ENCODE measurements around the gene CATSPERZ.

- TF ChIP-seq CTCF (IDR thresholded peaks at IDR 0.05): no peak
- no peak for TF ChIP-seq POLR2A (IDR thresholded peaks at IDR 0.05)
- TF ChIP-seq EP300 (IDR thresholded peaks at IDR 0.05): no peak
- TF ChIP-seq POLR2AphosphoS5 (IDR thresholded peaks at IDR 0.05): no peak
Measured at GRCh38 chr11:64343767-64344559, 43.8 kb downstream of the CATSPERZ start.
